ENCODE results near the gene TMA16.

The TMA16 gene

GRCh38 chr4:163473130-163473529 is 21.4 kb upstream of the TMA16 start:
- no peak for TF ChIP-seq POU6F1 (CRISPR knock-in tag; IDR thresholded peaks at IDR 0.05; ENCODE audit: borderline replicate concordance, low read depth)
- no peak for TF ChIP-seq CREB5 (CRISPR knock-in tag; IDR thresholded peaks at IDR 0.05; ENCODE audit: low read depth)
- no peak for TF ChIP-seq ZNF565 (CRISPR knock-in tag; conservative IDR thresholded peaks at IDR 0.05; ENCODE audit: low read depth)
- TF ChIP-seq ARNTL (CRISPR knock-in tag; IDR thresholded peaks at IDR 0.05; ENCODE audit: borderline replicate concordance, low read depth) = no peak
- TF ChIP-seq ZFP3 (CRISPR knock-in tag; IDR thresholded peaks at IDR 0.05) = no peak
- TF ChIP-seq CSRNP3 (CRISPR knock-in tag; IDR thresholded peaks at IDR 0.05) = no peak
- TF ChIP-seq PPARA (CRISPR knock-in tag; IDR thresholded peaks at IDR 0.05; ENCODE audit: borderline replicate concordance) = no peak
- TF ChIP-seq BACH2 (CRISPR knock-in tag; IDR thresholded peaks at IDR 0.05; ENCODE audit: borderline replicate concordance) = no peak
- ATAC-seq = no peak

GRCh38 chr4:163473576-163473975 is 20.9 kb upstream of the TMA16 start, which contains the start of gene TKTL2:
TKTL2 (minus strand) TSS chr4:163473754; CDS start chr4:163473734, 20 bp downstream.
- ATAC-seq = no peak
- no peak for TF ChIP-seq BACH2 (CRISPR knock-in tag; IDR thresholded peaks at IDR 0.05; ENCODE audit: borderline replicate concordance)
- no peak for TF ChIP-seq ZFP3 (CRISPR knock-in tag; IDR thresholded peaks at IDR 0.05)
- TF ChIP-seq SNAI2 (CRISPR knock-in tag; IDR thresholded peaks at IDR 0.05) = no peak
- no peak for TF ChIP-seq CSRNP3 (CRISPR knock-in tag; IDR thresholded peaks at IDR 0.05)
- TF ChIP-seq RARB (CRISPR knock-in tag; IDR thresholded peaks at IDR 0.05) = no peak
- no peak for TF ChIP-seq ZNF8 (CRISPR knock-in tag; IDR thresholded peaks at IDR 0.05)
- TF ChIP-seq POU6F1 (CRISPR knock-in tag; IDR thresholded peaks at IDR 0.05; ENCODE audit: borderline replicate concordance, low read depth) = no peak
- TF ChIP-seq PPARA (CRISPR knock-in tag; IDR thresholded peaks at IDR 0.05; ENCODE audit: borderline replicate concordance) = no peak
- TF ChIP-seq PATZ1 (CRISPR knock-in tag; IDR thresholded peaks at IDR 0.05; ENCODE audit: borderline replicate concordance) = no peak
- no peak for TF ChIP-seq CREB5 (CRISPR knock-in tag; IDR thresholded peaks at IDR 0.05; ENCODE audit: low read depth)
- TF ChIP-seq ZNF565 (CRISPR knock-in tag; conservative IDR thresholded peaks at IDR 0.05; ENCODE audit: low read depth) = no peak
- no peak for TF ChIP-seq ESRRG (CRISPR knock-in tag; IDR thresholded peaks at IDR 0.05)
- no peak for TF ChIP-seq TCF4 (CRISPR knock-in tag; IDR thresholded peaks at IDR 0.05; ENCODE audit: borderline replicate concordance)
- no peak for TF ChIP-seq TSHZ2 (CRISPR knock-in tag; IDR thresholded peaks at IDR 0.05)
- no peak for TF ChIP-seq GLIS3 (CRISPR knock-in tag; IDR thresholded peaks at IDR 0.05)
- TF ChIP-seq OSR1 (CRISPR knock-in tag; IDR thresholded peaks at IDR 0.05) = no peak
- no peak for TF ChIP-seq TOX (CRISPR knock-in tag; IDR thresholded peaks at IDR 0.05; ENCODE audit: borderline replicate concordance)
- no peak for TF ChIP-seq ISL1 (CRISPR knock-in tag; IDR thresholded peaks at IDR 0.05)

Data from SK-N-SH treated with all-trans-retinoic acid at 6 μM for 48 hours (cell line).